Measurements from ENCODE around the gene CH25H.

The CH25H gene

DNA sequence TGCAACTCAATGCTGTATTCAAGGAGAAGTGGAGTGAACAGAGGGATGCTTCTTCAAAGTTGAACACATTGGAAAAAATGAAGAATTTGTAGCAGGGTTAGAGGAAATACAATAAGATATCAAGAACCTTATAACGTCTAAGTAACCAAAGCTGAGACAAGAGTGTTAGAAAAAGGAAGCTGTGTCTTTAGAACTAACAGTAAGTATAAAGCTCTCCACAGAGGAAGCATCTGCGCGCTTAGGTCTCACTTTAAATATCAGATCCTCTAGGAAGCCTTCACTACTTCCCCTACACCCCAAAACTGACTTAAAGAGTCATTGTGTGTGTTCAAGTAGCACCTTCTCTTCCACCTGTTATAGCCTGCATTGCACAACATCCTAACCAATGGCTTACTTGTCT is 43.0 kb downstream of the CH25H start:
- TF ChIP-seq RAD21 (IDR thresholded peaks at IDR 0.05; ENCODE audit: low read depth) (no peak), CEBPB (IDR thresholded peaks at IDR 0.05) (peak; percentile 29; the same call in 1 of the 2 replicates)

GRCh38 chr10:89163265-89163995 is 43.7 kb downstream of the CH25H start:
- TF ChIP-seq, protein P1, sequence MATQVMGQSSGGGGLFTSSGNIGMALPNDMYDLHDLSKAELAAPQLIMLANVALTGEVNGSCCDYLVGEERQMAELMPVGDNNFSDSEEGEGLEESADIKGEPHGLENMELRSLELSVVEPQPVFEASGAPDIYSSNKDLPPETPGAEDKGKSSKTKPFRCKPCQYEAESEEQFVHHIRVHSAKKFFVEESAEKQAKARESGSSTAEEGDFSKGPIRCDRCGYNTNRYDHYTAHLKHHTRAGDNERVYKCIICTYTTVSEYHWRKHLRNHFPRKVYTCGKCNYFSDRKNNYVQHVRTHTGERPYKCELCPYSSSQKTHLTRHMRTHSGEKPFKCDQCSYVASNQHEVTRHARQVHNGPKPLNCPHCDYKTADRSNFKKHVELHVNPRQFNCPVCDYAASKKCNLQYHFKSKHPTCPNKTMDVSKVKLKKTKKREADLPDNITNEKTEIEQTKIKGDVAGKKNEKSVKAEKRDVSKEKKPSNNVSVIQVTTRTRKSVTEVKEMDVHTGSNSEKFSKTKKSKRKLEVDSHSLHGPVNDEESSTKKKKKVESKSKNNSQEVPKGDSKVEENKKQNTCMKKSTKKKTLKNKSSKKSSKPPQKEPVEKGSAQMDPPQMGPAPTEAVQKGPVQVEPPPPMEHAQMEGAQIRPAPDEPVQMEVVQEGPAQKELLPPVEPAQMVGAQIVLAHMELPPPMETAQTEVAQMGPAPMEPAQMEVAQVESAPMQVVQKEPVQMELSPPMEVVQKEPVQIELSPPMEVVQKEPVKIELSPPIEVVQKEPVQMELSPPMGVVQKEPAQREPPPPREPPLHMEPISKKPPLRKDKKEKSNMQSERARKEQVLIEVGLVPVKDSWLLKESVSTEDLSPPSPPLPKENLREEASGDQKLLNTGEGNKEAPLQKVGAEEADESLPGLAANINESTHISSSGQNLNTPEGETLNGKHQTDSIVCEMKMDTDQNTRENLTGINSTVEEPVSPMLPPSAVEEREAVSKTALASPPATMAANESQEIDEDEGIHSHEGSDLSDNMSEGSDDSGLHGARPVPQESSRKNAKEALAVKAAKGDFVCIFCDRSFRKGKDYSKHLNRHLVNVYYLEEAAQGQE (IDR thresholded peaks at IDR 0.05; ENCODE audit: low read depth): no peak
- no peak for TF ChIP-seq YY1 (IDR thresholded peaks at IDR 0.05; ENCODE audit: low read depth)
- no peak for TF ChIP-seq CREB1 (IDR thresholded peaks at IDR 0.05; ENCODE audit: low read depth)
- no peak for TF ChIP-seq USF1 (IDR thresholded peaks at IDR 0.05)
- TF ChIP-seq TEAD4 (IDR thresholded peaks at IDR 0.05): no peak
- TF ChIP-seq TAF1 (IDR thresholded peaks at IDR 0.05; ENCODE audit: low read depth): no peak
- no peak for TF ChIP-seq EGR1 (IDR thresholded peaks at IDR 0.05)
- TF ChIP-seq CEBPB (IDR thresholded peaks at IDR 0.05): no peak
- no peak for TF ChIP-seq EP300 (IDR thresholded peaks at IDR 0.05; ENCODE audit: borderline replicate concordance)
- no peak for TF ChIP-seq RAD21 (IDR thresholded peaks at IDR 0.05; ENCODE audit: low read depth)
- no peak for TF ChIP-seq NFIC (IDR thresholded peaks at IDR 0.05)
- no peak for TF ChIP-seq ZBTB7A (IDR thresholded peaks at IDR 0.05; ENCODE audit: low read depth)
- no peak for TF ChIP-seq TCF12 (IDR thresholded peaks at IDR 0.05; ENCODE audit: low read depth)

DNA sequence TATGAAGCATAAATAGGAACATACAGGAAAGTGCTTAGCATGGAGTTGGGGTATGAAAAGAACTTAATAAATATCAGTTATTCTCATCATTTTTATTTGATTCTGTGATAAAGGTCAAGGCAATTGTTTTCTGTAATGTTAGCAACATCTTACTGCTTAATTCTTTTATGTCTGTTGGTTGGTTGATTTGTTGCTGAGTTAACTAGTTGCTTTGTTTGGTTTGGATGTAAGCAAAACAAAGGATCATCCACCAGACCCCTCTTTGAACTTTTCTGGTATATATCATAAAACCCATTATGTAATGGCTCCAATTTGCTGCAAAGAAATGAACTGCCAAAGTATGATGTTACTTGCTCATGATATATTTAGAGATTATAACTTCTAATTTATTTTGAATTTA is 44.5 kb downstream of the CH25H start:
- TF ChIP-seq CREB1 (IDR thresholded peaks at IDR 0.05; ENCODE audit: low read depth) (no peak), FOXM1 (IDR thresholded peaks at IDR 0.05; ENCODE audit: borderline replicate concordance, low read depth) (no peak), TCF12 (IDR thresholded peaks at IDR 0.05; ENCODE audit: low read depth) (no peak), EGR1 (IDR thresholded peaks at IDR 0.05) (no peak), NFIC (IDR thresholded peaks at IDR 0.05) (no peak), EP300 (IDR thresholded peaks at IDR 0.05; ENCODE audit: borderline replicate concordance) (no peak), YY1 (IDR thresholded peaks at IDR 0.05; ENCODE audit: low read depth) (no peak), RAD21 (IDR thresholded peaks at IDR 0.05; ENCODE audit: low read depth) (no peak), TEAD4 (IDR thresholded peaks at IDR 0.05) (no peak), ZBTB7A (IDR thresholded peaks at IDR 0.05; ENCODE audit: low read depth) (no peak), CEBPB (IDR thresholded peaks at IDR 0.05) (no peak), TAF1 (IDR thresholded peaks at IDR 0.05; ENCODE audit: low read depth) (no peak), MAX (IDR thresholded peaks at IDR 0.05) (no peak), USF1 (IDR thresholded peaks at IDR 0.05) (no peak)
- TF ChIP-seq, protein P1 (IDR thresholded peaks at IDR 0.05; ENCODE audit: low read depth): no peak

- TF ChIP-seq, protein P1 (IDR thresholded peaks at IDR 0.05; ENCODE audit: low read depth): no peak
- TF ChIP-seq EGR1 (IDR thresholded peaks at IDR 0.05) (no peak), TCF12 (IDR thresholded peaks at IDR 0.05; ENCODE audit: low read depth) (no peak), MAX (IDR thresholded peaks at IDR 0.05) (no peak), RAD21 (IDR thresholded peaks at IDR 0.05; ENCODE audit: low read depth) (no peak), ZBTB7A (IDR thresholded peaks at IDR 0.05; ENCODE audit: low read depth) (no peak), USF1 (IDR thresholded peaks at IDR 0.05) (no peak), TAF1 (IDR thresholded peaks at IDR 0.05; ENCODE audit: low read depth) (no peak), YY1 (IDR thresholded peaks at IDR 0.05; ENCODE audit: low read depth) (no peak), CREB1 (IDR thresholded peaks at IDR 0.05; ENCODE audit: low read depth) (no peak), TEAD4 (IDR thresholded peaks at IDR 0.05) (no peak), EP300 (IDR thresholded peaks at IDR 0.05; ENCODE audit: borderline replicate concordance) (no peak), FOXM1 (IDR thresholded peaks at IDR 0.05; ENCODE audit: borderline replicate concordance, low read depth) (no peak), CEBPB (IDR thresholded peaks at IDR 0.05) (no peak), NFIC (IDR thresholded peaks at IDR 0.05) (no peak)
These were observed 46.8 kb downstream of the CH25H start for GRCh38 chr10:89160339-89160738.
